HT1080 (cell line): ENCODE data around the gene NOL6. TPM values are rescaled to one million over a fixed set of nuclear protein-coding genes. Genes with fewer than 3 reads are reported as not detected.
A peak's percentile ranks its signal among the peaks of the same experiment; 100 is the strongest.
"Not testable (repeated sequence)": the region's sequence is repeated elsewhere in the genome, so short reads cannot be mapped to it uniquely, and the experiment has no call there.

Source experiments
- DNase-seq: peaks from one replicate; pipeline ENCODE4 v3.0.0-alpha.2; 2015; ENCODE audit warnings: low read depth
- polyA plus RNA-seq, 2 experiments: library from polyadenylated mRNA; depleted of rRNA; stranded (reverse); fragments of >200 nt; gene quantifications; 2 replicates each; pipeline ENCODE4 v1.2.3, GENCODE V29; 2015
- total RNA-seq: library from RNA; depleted of rRNA; stranded (reverse); fragments of >200 nt; shearing (Covaris generic); gene quantifications from 2 replicates; pipeline ENCODE4 v1.2.3, GENCODE V29; 2014; rRNA removed

NOL6 gene, protein sequence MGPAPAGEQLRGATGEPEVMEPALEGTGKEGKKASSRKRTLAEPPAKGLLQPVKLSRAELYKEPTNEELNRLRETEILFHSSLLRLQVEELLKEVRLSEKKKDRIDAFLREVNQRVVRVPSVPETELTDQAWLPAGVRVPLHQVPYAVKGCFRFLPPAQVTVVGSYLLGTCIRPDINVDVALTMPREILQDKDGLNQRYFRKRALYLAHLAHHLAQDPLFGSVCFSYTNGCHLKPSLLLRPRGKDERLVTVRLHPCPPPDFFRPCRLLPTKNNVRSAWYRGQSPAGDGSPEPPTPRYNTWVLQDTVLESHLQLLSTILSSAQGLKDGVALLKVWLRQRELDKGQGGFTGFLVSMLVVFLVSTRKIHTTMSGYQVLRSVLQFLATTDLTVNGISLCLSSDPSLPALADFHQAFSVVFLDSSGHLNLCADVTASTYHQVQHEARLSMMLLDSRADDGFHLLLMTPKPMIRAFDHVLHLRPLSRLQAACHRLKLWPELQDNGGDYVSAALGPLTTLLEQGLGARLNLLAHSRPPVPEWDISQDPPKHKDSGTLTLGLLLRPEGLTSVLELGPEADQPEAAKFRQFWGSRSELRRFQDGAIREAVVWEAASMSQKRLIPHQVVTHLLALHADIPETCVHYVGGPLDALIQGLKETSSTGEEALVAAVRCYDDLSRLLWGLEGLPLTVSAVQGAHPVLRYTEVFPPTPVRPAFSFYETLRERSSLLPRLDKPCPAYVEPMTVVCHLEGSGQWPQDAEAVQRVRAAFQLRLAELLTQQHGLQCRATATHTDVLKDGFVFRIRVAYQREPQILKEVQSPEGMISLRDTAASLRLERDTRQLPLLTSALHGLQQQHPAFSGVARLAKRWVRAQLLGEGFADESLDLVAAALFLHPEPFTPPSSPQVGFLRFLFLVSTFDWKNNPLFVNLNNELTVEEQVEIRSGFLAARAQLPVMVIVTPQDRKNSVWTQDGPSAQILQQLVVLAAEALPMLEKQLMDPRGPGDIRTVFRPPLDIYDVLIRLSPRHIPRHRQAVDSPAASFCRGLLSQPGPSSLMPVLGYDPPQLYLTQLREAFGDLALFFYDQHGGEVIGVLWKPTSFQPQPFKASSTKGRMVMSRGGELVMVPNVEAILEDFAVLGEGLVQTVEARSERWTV
- total RNA-seq: 107 and 110 TPM in 2 replicates
- 48.7 and 51.3 TPM in 2 replicates for polyA plus RNA-seq (2015; cell fraction: cytosol; rRNA removed)
- polyA plus RNA-seq (2015; cell fraction: nucleus; rRNA removed): 128 and 132 TPM in 2 replicates

DNA sequence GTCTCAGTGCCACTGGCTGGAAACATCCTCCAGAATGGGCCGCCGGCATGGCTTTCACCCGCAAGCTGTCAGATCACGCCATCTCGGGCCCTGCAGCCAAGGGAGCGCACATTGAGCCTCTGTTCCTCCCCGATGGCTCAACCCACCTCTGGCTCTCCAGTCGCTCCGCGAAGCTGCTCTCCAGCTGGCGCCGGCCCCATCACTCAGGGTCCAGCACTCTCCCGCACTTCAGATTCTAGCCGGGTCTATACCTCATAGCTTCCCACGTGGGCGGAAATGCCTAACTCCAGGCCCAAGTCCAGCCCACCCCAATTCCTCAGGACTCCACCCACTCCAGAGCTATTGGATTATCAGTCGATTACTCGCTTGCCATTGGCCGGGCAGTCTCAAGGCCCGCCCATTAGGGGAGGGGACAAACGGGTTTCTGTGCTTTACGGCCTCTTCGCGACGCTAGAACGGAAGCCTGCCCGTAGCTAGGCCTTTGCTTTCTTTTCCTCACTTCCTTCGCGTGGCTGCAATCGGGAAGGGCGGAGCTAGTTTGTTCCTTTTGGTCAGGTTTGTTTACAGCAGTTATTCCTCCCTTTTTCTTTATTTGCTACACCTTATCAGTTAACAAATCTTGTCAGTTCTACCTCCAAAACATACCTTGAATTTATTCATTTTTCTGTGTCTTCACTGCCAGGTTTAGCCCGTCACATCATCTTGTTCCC lies at the start of gene NOL6:
Gene NOL6, minus strand, starts transcription at position 282 of the 710 bp plus-strand sequence. Its CDS starts 82 bp downstream, at position 200.
- peak; percentile 99 for DNase-seq

DNA sequence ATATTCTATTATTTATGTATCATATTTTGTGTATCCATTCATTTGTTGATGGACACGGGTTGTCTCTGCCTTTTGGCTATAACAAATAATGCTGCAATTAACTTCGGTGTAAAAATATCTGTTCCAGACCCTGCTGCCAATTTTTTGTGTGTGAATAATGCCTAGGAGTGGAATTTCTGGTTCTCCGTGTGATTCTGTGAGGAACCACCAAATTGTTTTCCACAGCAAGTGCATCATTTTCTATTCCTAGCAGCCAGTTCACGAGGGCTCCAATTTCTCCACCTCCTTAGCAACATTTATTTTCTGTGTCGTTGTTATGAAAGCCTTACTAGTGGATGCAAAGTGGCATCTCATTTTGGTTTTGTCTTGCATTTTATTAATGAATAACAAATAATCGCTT lies 48.1 kb upstream of the NOL6 start:
- not testable (repeated sequence) for DNase-seq

DNA sequence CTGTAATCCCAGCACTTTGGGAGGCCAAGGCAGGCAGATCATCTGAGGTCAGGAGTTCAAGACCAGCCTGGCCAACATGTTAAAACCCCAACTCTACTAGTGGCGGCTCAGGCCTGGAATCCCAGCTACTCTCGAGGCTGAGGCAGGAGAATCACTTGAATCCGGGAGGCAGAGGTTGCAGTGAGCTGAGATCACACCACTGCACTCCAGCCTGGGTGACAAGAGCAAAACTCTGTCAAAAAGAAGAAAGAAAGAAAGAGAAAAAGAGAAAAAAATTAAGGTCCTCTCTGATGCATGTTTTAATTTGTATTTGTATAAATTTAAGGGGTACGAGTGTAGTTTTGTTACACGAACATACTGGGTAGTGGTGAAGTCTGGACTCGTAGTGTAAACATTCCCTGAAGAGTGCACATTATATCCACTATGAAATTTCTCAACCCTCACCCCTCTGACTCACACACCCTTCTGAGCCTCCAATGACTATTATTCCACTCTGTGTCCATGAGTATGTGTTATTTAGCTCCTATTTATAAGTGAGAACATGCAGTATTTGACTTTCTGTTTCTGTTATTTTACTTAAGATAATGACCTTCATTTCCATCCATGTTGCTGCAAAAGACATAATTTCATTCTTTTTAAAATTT lies 44.3 kb upstream of the NOL6 start:
- peak; percentile 75 for DNase-seq

DNA sequence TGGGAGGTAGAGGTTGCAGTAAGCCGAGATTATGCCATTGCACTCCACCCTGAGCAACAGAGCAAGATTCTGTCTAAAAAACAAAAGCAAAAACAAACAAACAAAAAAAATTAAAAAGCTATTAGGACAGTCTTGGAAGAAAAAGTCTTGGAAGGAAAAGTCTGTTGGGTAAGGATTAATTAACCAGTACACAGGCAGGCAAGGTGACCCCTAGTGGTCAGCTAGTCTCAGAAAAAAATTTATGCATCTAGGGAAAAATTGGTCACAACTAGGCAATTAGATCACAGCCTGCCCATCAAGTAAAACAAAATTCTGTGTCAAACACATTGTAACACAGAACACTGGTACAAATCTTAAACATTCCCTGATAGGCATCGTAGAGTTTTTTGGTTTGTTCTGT lies 43.6 kb upstream of the NOL6 start:
- DNase-seq: peak; percentile 75

DNA sequence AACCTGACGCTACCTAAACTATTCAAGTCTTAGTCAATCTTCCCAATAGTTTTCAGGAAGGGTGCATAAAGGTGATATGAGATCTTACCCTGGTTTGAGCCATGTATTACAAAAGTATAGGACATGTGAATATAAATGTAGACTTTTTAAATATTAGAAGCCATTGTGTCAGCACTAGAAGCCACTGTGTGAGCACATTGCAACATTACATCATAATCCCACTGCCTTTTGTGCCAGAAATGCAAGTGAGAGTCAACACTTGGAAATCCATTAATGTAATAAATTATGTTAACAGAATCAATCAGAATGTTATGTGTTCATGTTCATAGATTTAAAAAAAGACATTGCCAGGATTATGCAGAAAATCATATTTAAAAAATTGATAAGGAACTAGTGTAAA lies 42.7 kb upstream of the NOL6 start:
- not testable (repeated sequence) for DNase-seq

DNA sequence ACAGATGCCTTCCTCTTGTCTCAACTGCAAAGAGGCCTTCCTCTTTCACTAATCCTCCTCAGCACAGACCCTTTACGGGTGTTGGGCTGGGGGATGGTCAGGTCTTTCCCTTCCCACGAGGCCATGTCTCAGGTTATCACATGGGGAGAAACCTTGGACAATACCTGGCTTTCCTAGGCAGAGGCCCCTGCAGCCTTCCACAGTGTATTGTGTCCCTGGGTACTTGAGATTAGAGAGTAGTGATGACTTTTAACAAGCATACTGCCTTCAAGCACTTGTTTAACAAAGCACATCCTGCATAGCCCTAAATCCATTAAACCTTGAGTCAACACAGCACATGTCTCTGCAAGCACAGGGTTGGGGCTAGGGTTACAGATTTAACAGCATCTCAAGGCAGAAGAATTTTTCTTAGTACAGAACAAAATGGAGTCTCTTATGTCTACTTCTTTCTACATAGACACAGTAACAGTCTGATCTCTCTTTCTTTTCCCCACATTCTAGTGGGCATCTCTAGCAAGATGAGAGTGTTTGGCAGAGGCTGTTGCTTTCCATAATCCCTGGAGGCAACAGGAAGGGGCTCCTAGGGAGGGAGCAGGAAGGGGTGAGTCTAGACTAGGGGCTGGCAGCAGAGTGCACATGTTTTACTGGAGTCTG lies 41.7 kb upstream of the NOL6 start:
- not testable (repeated sequence) for DNase-seq

DNA sequence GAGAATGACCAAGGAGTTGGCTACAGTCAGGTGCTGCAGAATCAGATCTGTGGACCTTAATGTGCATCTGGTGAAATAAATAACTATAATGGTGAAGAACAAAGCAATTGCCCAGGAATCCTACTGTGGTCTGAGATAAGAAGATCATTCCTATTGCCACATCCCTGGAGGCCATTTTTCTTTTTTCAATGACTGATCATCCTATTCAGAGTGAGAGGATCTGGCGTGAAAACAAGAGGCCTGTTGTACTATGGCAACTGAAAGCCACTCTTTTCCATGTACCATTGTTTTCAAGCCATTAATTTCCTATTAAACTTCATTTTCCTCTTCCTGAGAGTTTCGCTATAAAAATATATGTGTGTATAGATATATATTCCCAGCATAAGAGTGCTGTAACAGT lies 38.8 kb upstream of the NOL6 start:
- DNase-seq: not testable (repeated sequence)

DNA sequence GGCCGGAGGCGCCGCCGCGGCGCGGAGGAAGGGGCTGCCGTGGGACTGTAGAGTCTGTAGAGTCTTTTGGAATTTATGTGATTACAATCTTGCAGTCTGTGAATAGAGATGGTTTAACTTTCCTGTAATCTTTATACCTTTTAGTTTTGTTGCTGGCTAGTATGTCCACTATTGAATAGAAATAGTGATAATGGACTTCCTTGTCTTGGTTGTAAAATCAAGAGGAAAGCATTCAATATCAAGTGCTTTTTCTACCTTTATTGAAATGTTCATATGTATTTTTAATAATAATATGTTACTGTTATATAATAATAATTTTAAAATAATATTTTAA lies 37.4 kb upstream of the NOL6 start:
- DNase-seq: not testable (repeated sequence)

DNA sequence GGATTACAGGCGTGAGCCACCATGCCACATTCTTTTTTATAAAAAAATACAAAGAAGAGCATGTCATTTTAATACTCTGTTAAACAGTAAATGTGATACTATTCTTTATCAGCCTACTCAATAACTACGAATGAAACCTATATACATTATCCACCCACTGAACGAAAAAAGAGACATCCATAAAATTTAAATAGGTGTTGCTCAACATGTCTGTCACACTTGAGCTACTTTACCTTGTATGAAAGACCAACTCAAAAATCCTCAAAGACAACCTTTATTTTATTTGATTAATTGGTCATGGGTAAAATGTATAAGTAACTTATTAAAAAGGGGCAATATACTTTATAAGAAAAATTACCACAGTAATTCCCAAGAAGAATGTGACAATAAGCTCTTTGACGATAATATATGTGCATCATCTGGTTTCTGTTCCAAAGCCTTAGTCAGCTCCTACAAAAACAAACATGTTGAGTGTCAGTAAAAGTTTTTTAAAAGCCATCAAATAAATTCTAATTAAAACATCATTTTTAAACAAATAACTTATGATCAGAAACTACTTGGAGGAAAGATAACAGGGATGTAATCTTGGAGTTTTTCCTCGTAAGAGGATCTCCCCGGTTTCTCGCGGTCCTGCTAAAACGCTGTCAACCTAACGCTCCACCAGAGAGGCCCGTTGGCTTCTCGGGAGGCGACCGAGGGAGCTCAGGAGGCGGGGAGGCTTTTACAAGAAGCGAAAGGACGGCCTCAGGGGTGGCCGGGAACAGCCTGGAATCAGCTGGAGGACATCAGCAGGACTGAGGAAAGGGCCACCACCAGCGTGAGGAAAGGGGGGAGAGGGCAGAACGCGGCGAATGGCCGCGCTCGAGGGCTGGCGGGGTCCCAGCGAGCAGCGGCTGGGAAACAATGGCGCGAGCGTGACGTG lies 36.8 kb upstream of the NOL6 start:
- DNase-seq: peak; percentile 69

DNA sequence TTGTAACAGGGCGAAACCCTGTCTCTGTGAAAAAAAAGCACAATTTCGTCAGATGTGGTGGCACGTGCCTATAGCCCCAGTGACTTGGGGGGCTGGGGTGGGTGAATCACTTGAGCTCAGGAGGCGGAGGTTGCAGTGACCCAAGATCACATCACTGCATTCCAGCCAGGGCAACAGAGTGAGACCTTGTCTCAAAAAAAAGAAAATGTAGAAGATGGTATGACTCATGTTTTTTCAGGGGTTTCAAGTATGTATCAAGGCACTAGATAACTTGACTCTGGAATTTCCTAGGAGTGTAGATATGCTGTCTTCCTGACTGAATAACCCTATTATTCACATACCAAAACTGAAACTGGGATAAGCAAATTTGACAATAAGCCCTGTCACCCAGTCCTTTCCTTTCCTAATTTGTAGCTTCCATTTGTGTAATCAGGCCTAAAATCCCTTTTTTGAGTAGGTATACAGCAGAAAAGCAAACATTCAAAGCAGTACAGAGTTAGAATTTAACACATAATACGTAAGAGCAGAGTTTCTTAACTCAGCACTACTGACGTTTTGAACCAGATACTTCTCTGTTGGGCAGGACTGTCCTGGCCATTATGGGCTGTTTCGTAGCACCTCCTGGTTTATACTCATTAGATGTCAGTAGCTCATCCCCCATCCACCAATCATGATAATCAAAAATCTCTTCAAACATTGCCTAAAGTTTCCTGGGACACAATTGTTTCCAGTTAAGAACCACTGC lies 33.1 kb upstream of the NOL6 start:
- peak; percentile 100 for DNase-seq

DNA sequence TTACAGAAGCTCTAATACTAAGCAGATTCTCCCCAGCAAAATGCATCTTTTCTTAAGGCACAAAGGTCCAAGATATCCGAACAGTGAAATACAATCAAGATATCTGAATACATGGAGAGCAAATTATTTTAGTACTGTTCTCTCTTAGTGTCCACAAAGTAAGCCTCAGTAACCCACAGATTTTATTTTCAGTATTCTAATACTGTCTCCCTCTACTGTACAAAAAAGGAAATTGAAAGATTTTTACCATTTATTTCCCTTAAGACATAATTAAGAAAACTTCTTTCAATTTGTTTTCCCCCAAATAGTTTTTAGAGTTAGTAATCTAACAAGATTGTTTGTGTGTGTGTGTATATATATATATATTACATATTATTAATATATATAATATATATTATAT lies 24.7 kb upstream of the NOL6 start:
- DNase-seq: peak; percentile 24

DNA sequence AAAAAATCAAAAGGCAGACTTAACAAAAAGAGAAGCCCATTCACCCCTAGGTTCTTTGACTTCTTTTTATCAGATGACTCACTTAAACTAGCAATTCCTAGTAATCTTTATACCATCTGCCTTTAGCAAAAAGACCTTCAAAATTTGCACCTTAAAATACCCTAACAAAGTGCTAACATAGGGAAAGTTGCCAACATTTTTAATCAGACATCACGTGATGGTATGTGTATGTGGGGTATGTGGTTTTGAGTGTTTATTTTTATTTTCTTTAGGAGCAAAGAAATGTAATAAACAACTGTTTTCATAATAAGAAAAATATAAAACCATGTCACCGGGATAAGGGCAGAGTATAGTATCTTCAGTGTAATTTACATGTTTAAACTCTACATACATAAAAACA lies 20.1 kb upstream of the NOL6 start:
- not testable (repeated sequence) for DNase-seq

DNA sequence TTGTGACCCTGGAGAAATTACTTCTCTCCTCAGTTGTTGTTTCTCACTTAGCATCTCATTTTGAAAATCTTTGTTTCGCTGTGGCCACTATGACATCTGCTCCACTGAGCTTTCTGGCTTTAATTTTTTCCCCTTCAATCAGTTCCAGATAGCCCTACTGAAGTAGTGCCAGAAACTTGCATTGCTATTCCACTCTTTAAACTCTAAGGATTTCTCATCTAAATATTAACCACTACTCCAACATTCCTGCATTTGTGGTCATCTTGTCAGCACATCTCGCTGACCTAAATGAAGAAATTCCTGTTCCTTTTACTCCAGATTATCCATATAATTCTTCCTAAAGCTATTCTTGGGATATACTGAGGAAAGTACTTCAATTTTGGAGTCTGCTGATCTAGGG lies 15.3 kb upstream of the NOL6 start:
- no peak for DNase-seq

DNA sequence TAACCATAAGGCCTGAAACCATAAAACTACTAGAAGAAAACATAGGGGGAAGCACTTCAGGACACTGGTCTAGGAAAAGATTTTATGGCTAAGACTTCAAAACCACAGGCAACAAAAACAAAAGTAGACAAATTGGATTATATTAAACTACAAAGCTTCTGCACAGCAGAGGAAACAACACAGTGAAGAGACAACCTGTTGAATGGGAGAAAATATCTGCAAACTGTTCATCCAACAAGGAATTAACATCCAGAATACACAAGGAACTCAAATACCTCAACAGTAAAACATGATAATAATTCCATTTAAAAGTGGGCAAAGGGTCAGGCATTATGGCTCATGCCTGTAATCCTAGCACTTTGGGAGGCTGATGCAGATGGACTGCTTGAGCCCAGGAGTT lies 11.6 kb upstream of the NOL6 start:
- not testable (repeated sequence) for DNase-seq

DNA sequence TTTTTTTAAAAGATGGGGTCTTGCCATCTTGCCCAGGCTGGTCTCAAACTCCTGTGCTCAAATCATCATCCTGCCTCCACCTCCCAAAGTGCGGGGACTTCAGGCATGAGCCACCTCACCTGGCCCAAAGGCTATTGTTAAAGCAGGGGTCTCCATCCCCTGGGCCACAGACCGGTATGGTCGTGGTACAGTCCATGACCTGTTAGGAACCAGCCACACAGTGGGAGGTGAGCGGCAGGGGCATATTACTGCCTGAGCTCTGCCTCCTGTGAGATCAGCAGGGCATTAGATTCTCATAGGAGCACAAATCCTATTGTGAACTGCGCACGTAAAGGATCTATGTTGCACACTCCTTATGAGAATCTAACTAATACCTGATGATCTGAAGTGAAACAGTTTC lies 7.3 kb upstream of the NOL6 start:
- no peak for DNase-seq

DNA sequence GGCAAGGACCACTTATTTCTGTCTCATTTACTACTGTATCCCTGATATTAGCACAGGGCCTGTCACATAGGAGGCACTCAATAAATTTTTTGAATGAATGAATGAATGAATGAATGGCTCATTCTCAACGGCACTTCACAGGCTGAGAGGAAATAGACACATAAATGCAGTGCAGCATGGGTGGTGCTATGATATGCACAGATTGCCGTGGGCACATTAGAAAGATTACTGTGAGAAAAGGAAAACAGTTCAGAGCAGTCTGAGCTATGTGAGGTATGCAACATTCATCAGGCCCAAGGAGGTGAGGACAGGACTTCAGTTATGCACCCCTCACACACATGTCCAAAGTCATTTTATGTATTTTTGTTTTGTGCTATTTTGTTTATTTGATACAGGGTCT lies 6.4 kb upstream of the NOL6 start:
- no peak for DNase-seq

DNA sequence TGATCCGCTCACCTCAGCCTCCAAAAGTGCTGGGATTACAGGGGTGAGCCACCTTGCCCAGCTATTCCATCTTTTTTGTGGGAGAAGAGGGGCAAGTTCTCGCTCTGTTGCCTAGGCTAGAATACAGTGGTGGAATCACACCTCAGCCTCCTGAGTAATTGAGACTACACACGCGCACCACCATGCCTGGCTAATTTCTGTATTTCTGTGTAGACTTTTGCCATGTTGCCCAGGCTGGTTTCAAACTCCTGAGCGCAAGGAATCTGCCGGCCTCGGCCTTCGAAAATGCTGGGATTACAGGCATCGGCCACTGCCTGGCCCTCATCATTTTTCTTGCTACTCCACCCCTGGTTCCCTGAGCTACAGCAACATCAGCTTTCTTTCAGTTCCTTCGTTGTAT lies 2.8 kb upstream of the NOL6 start:
- DNase-seq: no peak

DNA sequence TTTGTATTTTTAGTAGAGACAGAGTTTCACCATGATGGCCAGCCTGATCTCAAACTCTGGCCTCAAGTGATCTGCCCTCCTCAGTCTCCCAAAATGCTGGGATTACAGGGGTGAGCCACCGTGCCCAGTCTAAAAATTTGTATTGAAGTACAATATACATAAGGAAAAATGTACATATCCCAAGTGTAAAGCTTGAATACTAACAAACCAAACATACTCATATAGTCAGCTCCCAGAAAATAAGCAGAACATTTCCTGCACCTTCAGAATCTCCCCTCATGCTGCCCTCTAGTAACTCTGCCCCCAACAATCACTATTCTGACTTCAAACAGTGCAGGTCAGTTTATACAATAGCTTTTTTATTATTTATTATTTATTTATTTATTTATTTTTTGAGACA lies 1.6 kb upstream of the NOL6 start:
- no peak for DNase-seq
